ENCODE results near the gene TNFAIP1. TPM values are rescaled to one million over a fixed set of nuclear protein-coding genes. Genes with fewer than 3 reads are reported as not detected.

The TNFAIP1 gene
- total and polyA plus RNA-seq, 2 donors (not counting 1 experiment from before 2014, with no cell fraction given), result 23.0 to 40.7 TPM

DNA sequence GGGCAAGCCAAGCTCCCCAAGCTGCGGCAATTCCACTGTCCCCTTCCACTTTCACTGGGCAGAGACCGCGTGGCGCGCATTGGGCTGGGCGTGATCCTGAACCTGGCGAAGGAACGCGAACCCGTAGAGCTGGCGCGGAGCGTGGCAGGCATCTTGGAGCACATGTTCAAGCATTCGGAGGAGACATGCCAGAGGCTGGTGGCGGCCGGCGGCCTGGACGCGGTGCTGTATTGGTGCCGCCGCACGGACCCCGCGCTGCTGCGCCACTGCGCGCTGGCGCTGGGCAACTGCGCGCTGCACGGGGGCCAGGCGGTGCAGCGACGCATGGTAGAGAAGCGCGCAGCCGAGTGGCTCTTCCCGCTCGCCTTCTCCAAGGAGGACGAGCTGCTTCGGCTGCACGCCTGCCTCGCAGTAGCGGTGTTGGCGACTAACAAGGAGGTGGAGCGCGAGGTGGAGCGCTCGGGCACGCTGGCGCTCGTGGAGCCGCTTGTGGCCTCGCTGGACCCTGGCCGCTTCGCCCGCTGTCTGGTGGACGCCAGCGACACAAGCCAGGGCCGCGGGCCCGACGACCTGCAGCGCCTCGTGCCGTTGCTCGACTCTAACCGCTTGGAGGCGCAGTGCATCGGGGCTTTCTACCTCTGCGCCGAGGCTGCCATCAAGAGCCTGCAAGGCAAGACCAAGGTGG is 45.7 kb downstream of the TNFAIP1 start:
- TF ChIP-seq, protein P1, sequence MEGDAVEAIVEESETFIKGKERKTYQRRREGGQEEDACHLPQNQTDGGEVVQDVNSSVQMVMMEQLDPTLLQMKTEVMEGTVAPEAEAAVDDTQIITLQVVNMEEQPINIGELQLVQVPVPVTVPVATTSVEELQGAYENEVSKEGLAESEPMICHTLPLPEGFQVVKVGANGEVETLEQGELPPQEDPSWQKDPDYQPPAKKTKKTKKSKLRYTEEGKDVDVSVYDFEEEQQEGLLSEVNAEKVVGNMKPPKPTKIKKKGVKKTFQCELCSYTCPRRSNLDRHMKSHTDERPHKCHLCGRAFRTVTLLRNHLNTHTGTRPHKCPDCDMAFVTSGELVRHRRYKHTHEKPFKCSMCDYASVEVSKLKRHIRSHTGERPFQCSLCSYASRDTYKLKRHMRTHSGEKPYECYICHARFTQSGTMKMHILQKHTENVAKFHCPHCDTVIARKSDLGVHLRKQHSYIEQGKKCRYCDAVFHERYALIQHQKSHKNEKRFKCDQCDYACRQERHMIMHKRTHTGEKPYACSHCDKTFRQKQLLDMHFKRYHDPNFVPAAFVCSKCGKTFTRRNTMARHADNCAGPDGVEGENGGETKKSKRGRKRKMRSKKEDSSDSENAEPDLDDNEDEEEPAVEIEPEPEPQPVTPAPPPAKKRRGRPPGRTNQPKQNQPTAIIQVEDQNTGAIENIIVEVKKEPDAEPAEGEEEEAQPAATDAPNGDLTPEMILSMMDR (conservative IDR thresholded peaks at IDR 0.05 in 1 of 2, IDR thresholded peaks at IDR 0.05 in 1 of 2; ENCODE audit: low read depth in 1 of 2, low read length in 2 of 2), result peak in 1 of 2 donors; percentile 35
- TF ChIP-seq EZH2 (IDR thresholded peaks at IDR 0.05; ENCODE audit: low read length, missing control alignments), result no peak
- no peak overlapping the region for H3K4me2 ChIP-seq (ENCODE audit: extremely low read depth, insufficient read depth, low read length)
- DNase-seq (ENCODE audit: low read depth in 2 of 2), result no peak
- no peaks in the 10 kb centered on the region for H3K4me1 ChIP-seq (ENCODE audit: control insufficient read depth, extremely low read depth, insufficient read depth, low read length)
- H3K9me3 ChIP-seq (ENCODE audit: control insufficient read depth, insufficient read depth, low read depth, low read length), result no peaks in the 10 kb centered on the region
- H3K9ac ChIP-seq (ENCODE audit: insufficient read depth, low read length), result no peak overlapping the region
- no peaks in the 10 kb centered on the region for H4K20me1 ChIP-seq (ENCODE audit: control insufficient read depth, extremely low read depth, insufficient read depth, low read length)
- H3K4me3 ChIP-seq (replicated peaks in 1 of 4; ENCODE audit: control extremely low read depth in 1 of 4, insufficient read depth in 1 of 4, low read depth in 3 of 4, low read length in 4 of 4), result no peak overlapping the region
- H3K79me2 ChIP-seq (ENCODE audit: control insufficient read depth, insufficient read depth, low read length), result no peaks in the 10 kb centered on the region
- H3K36me3 ChIP-seq (ENCODE audit: control insufficient read depth, insufficient read depth, low read length), result no peaks in the 10 kb centered on the region
- no peaks in the 10 kb centered on the region for H3K27me3 ChIP-seq (ENCODE audit: control insufficient read depth, insufficient read depth, low read length)
- no peak overlapping the region for H3K27ac ChIP-seq (ENCODE audit: insufficient read depth, low read length)
- no peak overlapping the region for H2AFZ ChIP-seq (ENCODE audit: low read length)

DNA sequence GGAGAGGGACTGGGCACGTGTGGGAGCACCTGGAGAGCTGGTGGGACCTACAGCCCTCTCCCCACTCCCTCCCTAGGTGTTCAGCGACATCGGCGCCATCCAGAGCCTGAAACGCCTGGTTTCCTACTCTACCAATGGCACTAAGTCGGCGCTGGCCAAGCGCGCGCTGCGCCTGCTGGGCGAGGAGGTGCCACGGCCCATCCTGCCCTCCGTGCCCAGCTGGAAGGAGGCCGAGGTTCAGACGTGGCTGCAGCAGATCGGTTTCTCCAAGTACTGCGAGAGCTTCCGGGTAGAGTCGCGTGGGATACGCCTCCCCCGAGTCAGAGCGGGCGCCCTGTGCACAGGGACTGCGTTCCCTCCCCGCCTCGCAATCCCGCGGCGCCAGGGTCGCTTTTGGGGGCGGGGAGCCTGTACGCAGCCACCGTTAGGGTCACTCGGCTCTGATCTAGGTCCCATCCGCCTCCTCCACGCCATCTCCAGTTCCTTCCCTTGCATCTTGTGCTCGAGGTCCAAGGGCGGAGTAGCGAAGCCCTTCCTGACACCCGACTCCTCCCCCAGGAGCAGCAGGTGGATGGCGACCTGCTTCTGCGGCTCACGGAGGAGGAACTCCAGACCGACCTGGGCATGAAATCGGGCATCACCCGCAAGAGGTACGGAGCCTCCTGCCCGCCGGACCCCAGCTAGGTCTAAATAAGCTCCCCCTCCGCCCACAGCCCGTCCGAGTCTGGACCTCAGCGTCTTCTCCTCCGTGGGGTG is 48.9 kb downstream of the TNFAIP1 start:
- no peaks in the 10 kb centered on the region for H3K9me3 ChIP-seq (ENCODE audit: control insufficient read depth, insufficient read depth, low read depth, low read length)
- H3K36me3 ChIP-seq (ENCODE audit: control insufficient read depth, insufficient read depth, low read length), result peaks cover 2% of the 10 kb centered on the region
- no peak overlapping the region for H3K4me3 ChIP-seq (replicated peaks in 1 of 4; ENCODE audit: control extremely low read depth in 1 of 4, insufficient read depth in 1 of 4, low read depth in 3 of 4, low read length in 4 of 4)
- H3K4me1 ChIP-seq (ENCODE audit: control insufficient read depth, extremely low read depth, insufficient read depth, low read length), result no peaks in the 10 kb centered on the region
- H4K20me1 ChIP-seq (ENCODE audit: control insufficient read depth, extremely low read depth, insufficient read depth, low read length), result no peaks in the 10 kb centered on the region
- H2AFZ ChIP-seq (ENCODE audit: low read length), result no peak overlapping the region
- H3K27ac ChIP-seq (ENCODE audit: insufficient read depth, low read length), result no peak overlapping the region
- no peaks in the 10 kb centered on the region for H3K79me2 ChIP-seq (ENCODE audit: control insufficient read depth, insufficient read depth, low read length)
- TF ChIP-seq EZH2 (IDR thresholded peaks at IDR 0.05; ENCODE audit: low read length, missing control alignments), result no peak
- TF ChIP-seq, protein P1 (conservative IDR thresholded peaks at IDR 0.05 in 1 of 2, IDR thresholded peaks at IDR 0.05 in 1 of 2; ENCODE audit: low read depth in 1 of 2, low read length in 2 of 2), result no peak
- DNase-seq (ENCODE audit: low read depth in 2 of 2), result no peak
- H3K9ac ChIP-seq (ENCODE audit: insufficient read depth, low read length), result no peak overlapping the region
- H3K27me3 ChIP-seq (ENCODE audit: control insufficient read depth, insufficient read depth, low read length), result no peaks in the 10 kb centered on the region
- H3K4me2 ChIP-seq (ENCODE audit: extremely low read depth, insufficient read depth, low read length), result no peak overlapping the region

DNA sequence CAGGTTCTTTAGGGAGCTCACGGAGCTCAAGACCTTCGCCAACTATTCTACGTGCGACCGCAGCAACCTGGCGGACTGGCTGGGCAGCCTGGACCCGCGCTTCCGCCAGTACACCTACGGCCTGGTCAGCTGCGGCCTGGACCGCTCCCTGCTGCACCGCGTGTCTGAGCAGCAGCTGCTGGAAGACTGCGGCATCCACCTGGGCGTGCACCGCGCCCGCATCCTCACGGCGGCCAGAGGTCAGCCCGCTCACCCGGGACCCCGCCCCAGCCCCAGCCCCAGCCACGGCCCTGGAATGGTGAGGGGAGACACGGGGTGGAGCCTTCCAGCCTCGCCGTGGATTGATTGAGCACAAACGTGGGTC is 49.5 kb downstream of the TNFAIP1 start:
- no peak overlapping the region for H2AFZ ChIP-seq (ENCODE audit: low read length)

More for the DNA sequence above, 49.5 kb downstream of the TNFAIP1 start:
- TF ChIP-seq, protein P1 (conservative IDR thresholded peaks at IDR 0.05 in 1 of 2, IDR thresholded peaks at IDR 0.05 in 1 of 2; ENCODE audit: low read depth in 1 of 2, low read length in 2 of 2), result no peak
- TF ChIP-seq EZH2 (IDR thresholded peaks at IDR 0.05; ENCODE audit: low read length, missing control alignments), result no peak
- Histone ChIP-seq H3K4me2 (ENCODE audit: extremely low read depth, insufficient read depth, low read length) (no peak overlapping the region), H3K36me3 (ENCODE audit: control insufficient read depth, insufficient read depth, low read length) (peaks cover 4% of the 10 kb centered on the region), H3K27me3 (ENCODE audit: control insufficient read depth, insufficient read depth, low read length) (no peaks in the 10 kb centered on the region), H3K79me2 (ENCODE audit: control insufficient read depth, insufficient read depth, low read length) (no peaks in the 10 kb centered on the region), H3K9me3 (ENCODE audit: control insufficient read depth, insufficient read depth, low read depth, low read length) (no peaks in the 10 kb centered on the region), H3K4me1 (ENCODE audit: control insufficient read depth, extremely low read depth, insufficient read depth, low read length) (no peaks in the 10 kb centered on the region), H3K4me3 (replicated peaks in 1 of 4; ENCODE audit: control extremely low read depth in 1 of 4, insufficient read depth in 1 of 4, low read depth in 3 of 4, low read length in 4 of 4) (no peak overlapping the region), H4K20me1 (ENCODE audit: control insufficient read depth, extremely low read depth, insufficient read depth, low read length) (no peaks in the 10 kb centered on the region), H3K27ac (ENCODE audit: insufficient read depth, low read length) (no peak overlapping the region), H3K9ac (ENCODE audit: insufficient read depth, low read length) (no peak overlapping the region)
- DNase-seq (ENCODE audit: low read depth in 2 of 2), result no peak

Data from fibroblast of lung (primary cell).